Measurements from ENCODE around the gene AHCTF1.

Gene AHCTF1

DNA sequence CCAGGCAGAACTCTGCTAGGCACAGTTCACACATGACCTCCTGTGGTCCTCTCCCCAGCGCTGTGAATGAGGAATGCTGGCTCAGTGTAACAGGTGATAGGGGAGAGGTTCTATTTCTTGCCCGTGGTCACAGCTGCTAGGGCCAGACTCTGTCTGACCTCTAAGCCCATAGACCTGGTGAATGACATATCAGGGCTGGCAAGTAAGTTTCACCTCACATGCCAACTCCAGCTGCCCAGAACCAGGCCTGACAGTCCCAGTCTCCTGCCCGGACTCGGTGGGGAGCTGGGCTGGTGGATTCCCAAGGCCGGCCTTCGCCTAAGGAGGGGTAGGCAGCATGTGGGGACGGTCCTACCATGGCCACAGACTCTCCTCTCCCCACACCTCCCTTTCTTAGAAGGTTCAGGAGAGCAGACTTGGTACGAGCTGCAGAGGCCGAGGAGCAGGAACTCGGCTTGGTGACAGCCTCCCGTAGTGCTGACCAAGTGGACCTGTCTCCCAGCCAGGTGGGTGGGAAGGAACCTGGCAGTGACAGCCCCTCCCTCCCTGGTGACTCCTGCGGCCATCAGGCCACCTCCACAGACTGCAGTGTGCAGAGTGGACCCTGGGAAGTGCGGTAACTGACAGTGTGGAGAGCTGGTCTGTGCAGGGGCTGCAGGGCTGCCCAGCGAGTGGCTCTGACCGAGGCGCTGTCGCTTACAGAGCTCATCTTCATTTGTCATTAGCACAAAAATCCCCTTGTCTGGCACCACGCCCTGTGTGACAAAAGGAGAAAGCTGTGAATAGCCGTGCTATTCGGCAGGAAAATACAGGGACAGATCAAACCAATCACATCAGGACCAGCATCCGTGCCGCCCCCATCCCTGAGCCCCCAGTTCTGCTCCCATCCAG lies 132.9 kb downstream of the AHCTF1 start:
- no peak for DNase-seq

DNA sequence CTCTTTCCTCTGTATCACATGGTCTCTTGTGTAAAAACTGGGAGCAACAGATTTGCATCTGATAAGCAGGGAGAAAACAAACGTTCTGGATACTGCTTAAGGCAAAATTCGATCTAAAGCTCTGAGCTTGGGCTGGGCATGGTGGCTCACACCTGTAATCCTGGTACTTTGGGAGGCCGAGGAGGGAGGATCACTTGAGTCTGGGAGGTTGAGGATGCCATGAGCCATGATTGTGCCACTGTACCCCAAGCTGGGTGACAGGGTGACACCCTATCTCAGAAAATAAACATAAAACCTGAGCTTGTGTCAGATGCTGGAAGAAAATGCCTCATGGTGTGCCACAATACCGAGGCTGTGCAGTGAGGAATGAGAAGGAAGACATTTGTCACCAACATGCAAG lies 133.6 kb downstream of the AHCTF1 start:
- DNase-seq, result no peak

DNA sequence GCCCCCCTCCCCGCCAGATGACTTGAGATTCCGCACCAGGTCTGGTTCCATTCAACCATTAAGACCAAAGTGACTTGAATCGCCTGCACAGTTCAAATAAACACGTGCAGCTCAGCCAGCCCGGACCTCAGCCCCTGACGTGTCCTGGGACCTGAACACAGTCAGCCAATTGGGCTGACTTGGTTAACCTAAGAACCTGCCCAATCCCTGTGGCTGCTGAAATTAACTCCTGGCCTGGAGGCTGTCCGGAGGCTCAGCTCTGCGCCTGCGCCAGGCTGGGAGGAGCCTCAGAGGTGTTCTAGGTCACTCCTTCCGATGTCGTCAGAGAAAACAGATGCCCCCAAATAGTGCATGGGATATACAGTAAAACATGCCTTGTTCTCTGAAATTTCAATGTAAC lies 134.2 kb downstream of the AHCTF1 start:
- no peak for DNase-seq

DNA sequence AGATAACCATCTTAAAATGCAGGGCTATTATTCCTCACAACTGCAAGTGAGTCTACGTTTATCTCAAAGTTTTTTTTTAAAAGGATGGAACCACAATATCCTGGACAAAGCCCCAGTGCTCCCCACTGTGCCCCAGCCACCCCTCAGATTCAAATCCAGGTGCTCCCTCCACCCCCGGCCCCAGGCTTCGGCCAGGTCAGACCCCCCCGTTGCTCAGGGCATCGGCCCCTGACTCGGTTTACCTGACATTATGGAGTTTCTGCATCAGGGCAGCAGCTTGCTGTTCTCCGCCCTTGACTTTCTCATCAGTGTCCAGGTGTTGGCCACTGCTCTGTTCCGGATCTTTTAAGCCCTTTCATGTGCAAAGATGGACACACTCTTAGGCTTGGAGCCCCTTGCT lies 134.6 kb downstream of the AHCTF1 start:
- DNase-seq, result no peak

DNA sequence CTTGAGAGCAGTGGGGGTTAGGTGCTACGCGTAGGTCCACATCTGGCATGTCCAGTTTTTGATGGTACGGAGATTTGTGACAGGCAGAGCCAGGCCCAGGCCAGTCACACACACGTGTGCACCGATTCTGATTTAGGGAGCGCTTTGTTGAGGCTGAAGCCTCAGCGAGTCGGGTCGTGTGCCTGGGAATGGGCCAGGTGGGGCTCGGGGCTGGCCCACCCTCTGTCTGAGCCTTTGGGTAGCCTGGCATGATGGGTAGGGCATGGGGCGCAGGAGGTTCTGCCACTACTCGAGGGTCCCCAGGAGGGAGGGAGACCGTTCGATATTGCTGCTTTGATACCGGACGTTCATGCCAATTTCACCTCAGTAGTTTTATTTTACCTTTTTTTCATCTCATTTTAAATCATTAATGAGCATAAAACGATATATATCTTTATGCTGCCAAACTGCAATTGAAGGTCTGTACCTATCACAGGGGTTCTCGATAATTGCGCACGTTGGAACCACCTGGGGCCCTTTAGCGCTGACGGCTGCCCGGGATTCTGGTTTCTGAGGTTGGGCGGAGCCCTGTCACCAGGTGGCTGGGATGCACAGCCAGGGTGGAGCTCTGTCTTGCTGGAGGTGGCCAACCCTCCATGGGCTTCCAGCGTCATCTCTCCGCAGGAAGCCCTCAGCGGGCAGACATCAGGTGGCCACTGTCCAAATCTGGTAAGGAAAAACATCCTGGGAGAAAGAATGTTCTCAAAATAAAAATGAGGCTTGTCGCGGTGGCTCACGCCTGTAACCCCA lies 135.6 kb downstream of the AHCTF1 start:
- DNase-seq, result no peak

DNA sequence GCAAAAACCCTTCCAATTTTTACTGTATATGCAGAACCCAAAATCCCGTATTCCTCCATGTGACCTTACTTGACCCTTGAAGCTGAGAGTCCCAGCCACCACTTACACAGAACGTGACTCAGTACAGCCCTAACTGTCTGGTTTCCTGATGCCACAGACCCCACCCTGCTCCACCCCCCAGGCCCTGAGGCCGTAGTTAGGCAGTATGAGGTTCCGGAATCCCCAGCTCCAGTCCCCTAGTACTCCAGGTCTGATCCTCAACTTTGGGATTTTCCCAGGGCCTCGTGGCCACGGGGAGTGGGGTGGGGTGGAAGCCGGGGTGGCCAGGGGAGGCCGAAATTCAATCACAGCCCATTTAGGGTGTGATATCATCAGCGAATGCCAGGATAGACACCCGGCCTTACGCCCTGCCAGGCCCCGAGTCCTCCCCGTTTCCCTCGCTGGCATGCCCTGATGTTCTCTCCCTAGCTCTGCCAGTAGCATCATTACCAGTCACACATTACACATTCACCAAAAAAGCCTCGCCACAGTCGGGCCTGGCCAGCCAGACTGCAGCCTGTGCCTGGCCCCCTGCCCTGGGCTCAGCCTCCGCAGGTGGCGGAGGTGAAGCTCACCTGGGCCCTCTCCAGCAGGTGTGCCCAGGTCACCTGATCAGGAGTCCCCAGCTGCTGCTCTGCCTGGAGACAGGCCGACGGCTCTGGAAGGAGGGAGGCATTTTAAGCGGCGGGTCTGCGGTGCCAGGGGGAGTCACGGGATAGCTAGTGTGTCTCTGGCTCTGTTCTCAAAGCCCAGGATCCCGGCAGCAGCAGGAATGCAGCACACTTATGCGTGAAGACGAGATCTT lies 136.7 kb downstream of the AHCTF1 start:
- DNase-seq, result no peak

DNA sequence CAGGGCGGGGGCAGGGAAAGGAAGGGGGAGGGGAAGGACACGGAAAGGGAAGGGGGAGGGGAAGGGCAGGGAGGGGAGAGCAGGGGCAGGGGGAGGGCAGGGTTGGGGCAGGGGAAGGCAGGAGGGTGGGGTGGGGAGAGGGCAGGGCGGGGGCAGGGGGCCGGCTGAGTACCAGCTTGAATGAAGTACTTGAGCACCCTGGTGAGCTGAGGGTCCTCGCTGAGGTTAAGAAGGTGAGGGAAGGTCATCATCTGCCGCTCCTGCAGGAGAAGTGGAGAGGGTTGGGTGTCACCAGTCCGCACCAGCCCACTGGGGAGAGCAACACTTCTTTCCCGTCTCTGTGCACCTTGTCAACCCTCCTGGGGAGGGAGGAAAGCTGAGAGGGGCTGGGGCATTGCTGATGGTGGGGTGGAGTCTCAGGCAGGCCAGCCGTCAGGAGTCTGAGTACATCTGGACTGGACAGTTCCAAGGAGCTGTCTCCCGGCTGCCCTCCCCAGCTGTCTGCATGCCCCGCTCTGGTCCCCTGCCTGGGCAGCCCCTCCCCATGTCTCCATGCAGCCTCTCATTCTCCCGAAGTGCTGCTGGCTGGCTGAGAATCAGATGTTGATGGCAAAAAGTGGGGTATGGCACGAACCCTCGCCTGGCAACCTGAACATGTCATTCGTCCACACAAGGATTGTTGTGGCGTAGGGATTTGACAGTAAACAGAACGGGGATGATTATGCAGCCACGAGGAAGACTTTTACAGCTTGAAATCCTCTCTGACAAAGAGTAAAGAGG lies 137.5 kb downstream of the AHCTF1 start:
- DNase-seq, result no peak

DNA sequence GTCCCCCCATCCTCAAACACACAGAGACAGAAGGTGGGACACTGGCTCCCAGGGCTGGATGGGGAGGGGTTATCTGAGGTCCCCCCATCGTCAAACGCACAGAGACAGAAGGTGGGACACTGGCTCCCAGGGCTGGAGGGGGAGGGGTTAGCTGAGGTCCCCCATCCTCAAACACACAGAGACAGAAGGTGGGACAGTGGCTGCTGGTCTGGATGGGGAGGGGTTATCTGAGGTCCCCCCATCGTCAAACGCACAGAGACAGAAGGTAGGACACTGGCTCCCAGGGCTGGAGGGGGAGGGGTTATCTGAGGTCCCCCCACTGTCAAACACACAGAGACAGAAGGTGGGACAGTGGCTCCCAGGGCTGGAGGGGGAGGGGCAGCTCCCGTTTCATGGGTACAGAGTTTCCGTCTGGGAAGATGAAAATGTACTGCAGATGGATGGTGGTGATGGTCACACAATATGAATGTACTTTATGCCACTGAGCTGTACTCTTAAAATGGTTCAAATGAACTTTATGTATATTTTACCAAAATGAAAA lies 138.3 kb downstream of the AHCTF1 start:
- DNase-seq, result no peak

DNA sequence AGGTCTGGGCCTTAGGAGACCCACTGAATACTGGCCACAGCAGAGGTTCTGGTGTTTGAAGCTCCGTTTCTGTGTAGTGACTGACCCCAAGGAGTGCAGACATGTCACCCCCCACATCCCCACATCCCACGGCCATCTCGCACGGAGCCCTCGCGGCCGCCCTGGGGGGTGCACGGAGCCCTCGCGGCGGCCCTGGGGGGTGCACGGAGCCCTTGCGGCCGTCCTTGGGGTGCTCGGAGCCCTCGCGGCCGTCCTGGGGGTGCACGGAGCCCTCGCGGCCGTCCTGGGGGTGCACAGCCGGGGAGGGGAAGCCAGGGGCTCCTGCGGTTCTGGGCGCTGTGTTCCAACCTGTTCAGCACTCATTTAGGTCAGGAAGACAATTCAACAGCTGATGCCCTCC lies 139.1 kb downstream of the AHCTF1 start:
- DNase-seq, result no peak

DNA sequence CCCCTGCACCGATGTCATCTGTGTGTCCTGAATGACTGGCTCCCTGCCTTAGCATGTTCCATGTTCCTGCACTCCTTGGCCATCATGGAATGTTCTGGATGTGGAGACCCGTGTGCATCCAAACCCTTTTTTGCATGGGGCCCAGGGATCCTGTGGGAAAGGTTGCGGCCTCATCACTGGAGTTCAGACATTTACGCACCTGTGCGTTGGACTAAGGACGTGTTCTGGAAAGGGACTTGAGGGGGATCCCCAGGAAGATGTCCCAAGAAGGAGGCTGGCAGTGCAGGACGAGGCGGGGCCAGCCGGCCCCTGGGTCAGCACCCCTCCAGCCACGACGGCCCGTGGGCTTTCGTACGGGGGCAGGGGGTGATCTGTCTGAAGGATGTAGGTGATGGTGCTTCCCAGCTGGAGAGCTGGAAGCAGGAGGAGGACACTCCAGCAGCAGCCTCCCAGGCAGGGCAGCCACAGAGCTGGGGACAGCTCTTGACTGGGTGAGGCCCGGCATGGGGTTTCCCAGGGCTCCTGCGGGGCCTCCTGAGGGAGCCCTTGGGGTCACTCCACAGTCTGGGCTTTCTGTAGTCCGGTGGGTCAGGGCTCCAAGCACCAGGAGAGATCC lies 140.3 kb downstream of the AHCTF1 start:
- DNase-seq, result no peak

DNA sequence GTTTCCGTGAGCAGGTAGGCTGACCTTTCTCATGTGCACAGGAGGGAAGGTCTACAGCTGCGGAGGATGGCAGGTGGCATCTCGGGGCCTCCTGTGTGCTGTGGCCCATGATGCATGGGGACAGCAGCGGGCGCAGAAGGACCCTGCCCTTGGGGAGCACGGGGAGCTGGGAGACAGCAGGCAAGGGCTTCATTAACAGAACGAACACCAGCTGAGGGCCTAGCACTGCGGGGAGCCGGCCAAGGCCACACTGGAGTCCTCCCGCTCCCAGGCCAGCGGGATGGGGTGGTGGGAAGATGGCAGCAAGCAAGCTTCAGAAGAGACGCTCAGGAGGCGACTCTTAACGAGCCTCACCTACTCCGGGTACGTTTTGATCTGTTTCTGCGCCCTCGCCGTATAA lies 140.9 kb downstream of the AHCTF1 start:
- no peak for DNase-seq

DNA sequence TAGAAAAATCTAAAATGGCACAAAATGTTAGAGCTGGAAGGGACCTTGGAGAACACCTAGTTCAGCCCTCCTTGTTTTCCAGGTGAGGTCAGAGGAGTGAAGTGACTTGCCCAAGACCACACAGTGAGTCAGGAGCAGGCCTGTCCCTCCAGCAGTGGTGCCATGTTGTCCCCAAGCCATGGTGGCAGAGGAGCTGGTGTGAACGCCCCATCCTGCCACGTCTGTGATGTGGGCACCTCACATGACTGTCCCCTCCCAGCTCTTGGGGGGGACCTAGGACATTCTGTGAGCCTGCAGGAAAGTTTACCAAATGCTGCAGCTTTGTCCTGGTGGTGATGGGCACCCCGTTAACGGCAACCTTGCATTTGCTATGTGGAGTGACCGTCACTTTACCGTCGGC lies 141.4 kb downstream of the AHCTF1 start:
- DNase-seq, result no peak

DNA sequence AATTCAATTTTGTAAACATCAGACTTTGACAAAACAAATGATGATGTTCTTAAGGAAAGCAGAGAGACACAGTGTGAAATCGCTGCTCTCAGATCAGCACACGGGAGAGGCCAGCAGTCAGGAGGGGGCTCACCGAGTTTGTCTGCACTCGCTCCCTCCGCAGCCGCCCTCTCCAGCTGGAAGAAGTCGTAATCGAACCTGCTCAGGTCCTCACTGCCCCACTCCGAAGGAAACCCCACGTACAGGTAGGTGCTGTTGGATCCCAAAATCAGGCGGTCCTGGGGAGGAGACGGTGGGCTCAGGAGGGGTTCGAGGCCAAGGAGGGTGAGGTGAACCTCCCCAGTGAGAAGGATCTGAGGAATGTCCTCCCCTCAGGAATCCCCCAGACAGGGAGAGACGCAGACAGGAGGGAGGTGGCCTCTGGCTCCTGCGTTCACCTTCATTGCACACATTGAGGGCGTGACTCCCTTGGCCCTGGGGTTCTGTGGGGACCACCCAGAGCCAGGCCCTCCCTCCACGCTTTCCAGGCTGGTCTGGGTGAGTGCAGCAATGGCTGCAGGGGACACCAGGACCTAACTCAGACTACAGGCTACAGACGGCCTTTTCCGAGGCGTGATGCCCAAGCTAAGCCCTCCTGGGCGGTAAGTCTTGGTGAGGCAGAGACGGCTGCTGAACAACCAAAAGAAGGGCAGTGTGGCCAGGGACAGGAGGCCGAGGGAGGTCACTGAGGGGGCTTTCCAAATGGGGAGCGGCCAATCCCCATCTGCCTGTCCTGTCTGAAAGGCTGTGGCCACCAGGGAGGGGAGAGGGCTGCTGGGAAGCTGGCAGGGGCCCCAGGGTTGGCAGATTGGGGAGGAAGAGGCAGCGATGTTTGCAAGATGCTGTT lies 142.1 kb downstream of the AHCTF1 start:
- DNase-seq, result no peak
